Measurements from ENCODE around the gene CD24.

The CD24 gene

DNA sequence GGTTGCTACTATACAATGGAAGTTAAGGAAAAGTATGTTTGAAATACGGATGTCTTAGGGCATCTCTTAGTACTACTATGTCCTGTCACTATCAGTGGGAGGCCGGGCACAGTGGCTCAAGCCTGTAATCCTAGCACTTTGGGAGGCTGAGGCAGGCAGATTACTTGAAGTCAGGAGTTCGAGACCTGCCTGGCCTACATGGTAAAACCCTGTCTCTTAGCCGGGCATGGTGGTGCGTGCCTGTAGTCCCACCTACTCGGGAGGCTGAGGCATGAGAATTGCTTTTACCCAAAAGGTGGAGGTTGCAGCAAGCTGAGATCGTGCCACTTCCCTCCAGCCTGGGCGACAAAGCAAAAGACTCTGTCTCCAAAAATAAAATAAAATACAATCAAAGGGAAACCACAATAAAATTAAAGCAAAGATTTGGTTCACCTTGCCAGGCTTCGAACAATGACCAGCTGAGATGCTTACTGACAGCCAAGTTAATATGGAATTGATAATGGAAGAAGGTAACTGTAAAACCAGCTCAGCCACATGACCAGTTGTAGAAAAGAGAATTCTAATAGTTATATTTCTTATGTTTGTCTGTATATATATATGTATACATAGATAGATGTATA is 6.5 kb downstream of the CD24 start:
- DNase-seq (ENCODE audit: low read depth, low spot score) = no peak

DNA sequence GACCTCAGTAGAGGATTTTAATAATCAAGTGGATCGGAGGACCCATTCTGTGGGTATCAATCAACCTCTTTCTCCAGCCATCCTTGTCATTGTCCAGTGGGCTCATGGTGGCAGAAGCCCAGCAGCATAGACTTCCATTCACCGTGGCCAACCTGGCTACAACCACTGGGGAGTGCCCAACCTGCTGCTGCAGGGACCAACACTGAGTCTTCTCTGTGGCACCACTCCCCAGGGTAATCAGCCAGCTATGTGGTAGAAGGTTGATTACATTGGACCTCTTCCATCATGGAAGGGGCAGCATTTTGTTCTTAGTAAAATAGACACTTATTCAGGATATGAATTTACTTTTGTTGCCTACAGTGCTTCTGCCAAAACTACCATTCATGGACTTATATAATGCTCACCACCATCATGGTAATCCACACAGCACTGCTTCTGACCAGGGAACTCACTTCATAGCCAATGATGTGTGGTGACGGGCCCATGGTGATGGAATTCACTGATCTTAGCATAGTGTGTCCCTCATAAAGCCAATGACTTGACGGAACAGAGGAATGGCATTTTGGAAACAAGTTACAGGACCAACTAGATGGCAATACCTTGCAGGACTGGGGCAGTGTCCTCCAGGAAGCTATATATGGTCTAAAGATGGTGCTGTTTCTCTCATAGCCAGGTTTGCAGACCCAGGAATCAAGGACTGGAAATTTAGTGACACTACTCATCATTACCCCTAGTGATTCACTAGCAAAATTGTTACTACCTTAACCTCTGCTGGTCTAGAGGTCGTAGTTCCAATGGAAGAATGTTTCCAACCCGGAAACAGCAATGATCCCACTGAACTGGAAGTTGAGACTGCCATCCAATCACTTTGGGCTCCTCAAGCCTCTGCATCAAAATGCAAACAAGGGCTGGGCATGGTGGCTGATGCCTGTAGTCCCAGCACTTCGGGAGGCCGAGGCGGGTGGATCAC is 7.6 kb downstream of the CD24 start:
- DNase-seq (ENCODE audit: low read depth, low spot score) = peak; percentile 23

DNA sequence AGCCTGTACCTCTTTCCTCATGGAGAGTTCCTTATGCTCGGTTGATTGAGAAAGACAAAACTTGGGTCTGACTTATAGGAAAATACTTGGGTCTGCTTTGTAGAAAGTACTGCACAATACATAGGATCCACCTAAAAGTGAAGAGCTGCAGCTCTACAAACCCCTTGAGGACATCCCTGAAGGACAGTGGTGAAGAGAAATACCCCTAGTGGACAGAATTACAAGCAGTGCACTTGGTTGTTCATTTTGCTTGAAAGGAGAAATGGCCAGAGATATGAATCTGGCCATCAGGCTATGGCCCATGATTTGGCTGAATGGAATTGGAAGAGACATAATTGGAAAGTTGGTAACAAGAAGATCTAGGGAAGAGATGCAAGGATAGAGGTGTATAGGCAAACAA is 8.3 kb downstream of the CD24 start:
- no peak for DNase-seq (ENCODE audit: low read depth, low spot score)

DNA sequence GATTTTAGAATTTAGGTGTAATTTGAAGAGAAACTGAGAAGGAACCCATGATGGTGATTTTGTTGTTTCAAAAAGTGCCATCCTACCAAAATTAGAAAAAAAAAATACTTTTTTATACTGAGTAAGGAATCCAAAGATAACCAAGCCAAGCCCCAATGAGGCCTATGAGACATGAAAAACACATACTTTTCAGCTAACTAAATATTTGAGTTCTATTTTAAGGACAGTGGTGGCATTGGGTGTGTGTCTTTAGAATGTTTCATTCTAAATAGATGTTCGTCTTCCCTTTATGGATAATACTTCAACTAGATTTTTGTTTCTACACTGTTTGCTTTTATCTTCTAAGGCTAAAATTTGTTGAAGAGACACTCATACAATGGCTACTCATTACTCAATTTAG is 9.6 kb downstream of the CD24 start:
- no peak for DNase-seq (ENCODE audit: low read depth, low spot score)

DNA sequence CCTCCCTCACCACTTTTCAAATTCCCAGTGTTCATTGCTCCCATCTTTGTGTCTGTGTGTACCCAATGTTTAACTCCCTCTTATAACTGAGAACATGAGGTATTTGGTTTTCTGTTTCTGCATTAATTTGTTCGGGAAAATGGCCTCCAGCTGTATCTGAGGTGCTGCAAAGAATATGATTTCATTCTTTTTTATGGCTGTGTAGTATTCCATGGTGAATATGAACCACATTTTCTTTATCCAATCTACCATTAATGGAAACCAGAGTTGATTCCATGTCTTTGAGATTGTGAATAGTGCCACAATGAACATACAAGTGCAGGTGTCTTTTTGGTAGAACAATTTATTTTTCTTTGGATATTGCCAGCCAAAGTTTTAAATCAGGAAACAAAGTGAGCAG is 10.4 kb downstream of the CD24 start:
- DNase-seq (ENCODE audit: low read depth, low spot score) = no peak

DNA sequence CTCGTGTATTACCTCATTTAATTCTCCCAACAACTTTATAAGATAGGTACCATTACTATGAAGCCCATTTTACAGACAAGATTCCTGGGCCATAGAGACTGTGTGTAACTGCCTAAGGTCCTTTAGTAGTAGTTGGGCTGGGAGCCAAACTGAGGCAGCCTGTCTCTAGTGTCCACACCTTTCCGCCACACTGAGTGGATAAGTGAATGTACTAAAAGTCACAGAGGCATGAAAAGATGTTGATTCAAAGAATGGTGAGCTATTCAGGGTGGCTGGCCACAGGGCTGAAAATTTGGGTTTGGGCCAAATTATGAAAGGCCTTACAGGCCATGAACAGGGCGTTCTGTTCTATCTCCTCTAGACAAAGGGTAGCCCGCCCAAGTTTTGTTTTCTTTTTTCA is 11.0 kb downstream of the CD24 start:
- DNase-seq (ENCODE audit: low read depth, low spot score) = no peak

DNA sequence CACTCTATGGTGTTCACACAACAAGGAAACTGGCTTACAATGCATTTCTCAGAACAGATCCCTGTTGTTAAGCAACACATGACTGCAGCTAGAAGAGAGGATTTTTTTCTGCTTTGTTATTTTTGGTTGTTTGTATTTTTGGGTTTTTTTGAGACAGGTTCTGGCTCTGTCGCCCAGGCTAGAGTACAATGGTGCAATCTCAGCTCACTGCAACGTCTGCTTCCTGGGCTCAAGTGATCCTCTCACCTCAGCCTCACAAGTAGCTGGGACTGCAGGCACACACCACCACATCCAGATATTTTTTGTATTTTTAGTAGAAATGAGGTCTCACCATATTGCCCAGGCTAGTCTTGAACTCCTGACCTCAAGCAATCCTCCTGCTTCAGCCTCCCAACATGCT is 12.7 kb downstream of the CD24 start:
- DNase-seq (ENCODE audit: low read depth, low spot score) = no peak

DNA sequence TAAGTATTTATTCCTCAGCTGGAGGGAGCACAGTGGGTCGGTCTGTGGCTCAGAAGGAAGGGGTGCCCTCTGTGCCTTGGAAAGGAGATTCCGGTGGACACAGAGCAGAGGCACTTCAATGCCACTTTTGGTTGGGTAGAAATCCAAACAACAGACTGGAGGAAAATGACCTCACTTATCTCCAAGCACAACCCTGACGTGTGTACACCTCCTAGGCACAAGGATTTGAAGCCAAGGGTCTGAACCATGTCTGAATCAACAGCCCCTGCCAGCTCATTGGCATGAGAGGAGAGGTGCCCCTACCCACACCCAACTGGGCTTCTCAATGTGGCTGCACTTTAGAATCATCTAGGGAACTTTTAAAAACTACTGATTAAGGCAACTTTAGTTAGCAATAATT is 13.4 kb downstream of the CD24 start:
- no peak for DNase-seq (ENCODE audit: low read depth, low spot score)

DNA sequence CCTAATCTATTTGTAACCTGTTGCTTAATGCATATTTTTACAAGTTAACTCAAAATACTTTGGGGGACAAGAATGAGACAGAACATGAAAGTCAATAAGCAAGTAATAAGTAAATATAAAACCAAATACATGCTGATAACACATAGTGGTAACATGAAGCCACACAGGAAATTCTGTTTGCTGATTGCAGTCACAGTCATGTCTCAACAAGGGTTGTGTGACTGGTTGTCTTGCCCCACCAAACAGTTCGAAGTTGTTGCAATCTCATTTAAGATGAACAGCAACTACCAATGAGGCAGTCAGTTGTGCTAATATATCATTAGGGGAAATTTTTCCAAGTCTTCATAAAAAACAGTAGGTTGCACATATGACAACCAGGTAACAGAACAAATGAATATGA is 14.5 kb downstream of the CD24 start:
- DNase-seq (ENCODE audit: low read depth, low spot score) = no peak

DNA sequence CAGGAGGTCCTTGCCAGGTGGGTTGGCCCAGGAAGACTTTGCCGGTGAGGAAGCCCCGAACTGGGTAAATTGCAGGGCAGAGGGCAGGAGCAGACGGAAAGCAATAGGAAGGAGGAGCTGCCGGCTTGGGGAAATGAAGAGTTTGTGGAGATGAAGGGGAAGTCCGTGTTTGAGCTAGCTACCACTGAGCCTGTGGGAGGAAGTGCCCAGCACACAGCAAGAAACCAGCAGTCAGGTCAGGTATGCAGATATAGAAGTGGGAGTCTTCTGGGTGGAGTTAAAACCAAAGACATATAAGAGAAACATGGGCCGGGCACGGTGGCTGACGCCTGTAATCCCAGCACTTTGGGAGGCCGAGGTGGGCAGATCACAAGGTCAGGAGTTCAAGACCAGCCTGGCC is 34.7 kb downstream of the CD24 start:
- no peak for DNase-seq (ENCODE audit: low read depth, low spot score)

DNA sequence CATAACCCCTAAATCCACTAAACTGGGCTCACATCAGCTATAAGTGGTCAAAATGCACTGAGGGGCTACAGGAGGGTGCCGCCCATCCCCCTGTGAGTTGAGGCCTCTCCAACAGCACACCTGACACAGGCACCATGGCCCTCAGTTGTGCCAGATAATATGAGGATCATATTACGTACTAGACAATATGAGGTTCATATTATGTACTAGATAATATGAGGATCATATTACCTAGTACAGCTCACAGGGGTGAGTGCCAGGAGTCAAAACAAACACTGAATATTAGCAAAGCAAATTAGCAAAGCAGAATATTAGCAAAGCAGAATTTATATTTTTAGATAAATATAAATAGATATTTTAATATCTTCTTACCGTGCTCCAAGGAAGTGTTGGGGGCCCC is 35.3 kb downstream of the CD24 start:
- DNase-seq (ENCODE audit: low read depth, low spot score) = no peak

DNA sequence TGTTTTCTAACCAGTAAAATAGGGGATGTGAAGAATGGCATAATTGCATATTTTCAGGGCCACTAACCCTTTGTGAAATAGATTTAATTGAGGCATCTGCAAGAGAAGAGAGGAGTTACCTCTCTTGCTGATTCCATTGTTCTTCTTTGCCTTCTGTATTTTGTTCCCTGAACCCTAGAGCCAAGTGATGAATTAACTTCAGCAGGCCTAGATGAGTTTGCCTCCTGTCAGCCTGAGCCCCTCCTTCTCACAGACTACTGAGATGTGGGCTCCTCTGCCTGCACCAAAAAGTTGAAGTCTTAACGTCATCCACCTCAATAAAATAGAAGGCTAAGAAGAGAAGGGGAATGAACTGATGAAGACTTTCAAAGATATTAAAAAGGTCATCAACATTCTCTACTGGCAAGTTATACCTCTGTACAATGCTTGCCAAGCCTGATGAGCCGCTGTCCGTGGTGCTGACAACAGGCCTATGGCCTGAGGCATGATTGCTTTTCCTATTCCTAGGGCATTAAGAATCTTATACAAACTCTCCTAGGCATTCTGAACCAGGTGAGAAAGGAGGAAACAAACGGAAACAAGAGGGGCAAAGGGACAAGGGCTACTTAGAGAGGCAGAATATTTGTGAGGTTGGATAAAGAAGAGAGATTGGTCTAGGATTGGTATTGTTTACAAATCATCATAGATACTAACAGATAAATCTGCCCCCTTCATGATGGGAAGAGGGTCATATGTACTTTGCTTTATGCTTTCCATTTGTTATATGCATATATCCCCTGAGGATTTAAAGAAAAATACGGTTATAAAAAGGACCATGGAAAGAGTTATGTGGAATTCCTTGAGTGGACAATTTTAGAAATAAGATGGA is 46.8 kb downstream of the CD24 start:
- peak; percentile 83 for DNase-seq (ENCODE audit: low read depth, low spot score)

DNA sequence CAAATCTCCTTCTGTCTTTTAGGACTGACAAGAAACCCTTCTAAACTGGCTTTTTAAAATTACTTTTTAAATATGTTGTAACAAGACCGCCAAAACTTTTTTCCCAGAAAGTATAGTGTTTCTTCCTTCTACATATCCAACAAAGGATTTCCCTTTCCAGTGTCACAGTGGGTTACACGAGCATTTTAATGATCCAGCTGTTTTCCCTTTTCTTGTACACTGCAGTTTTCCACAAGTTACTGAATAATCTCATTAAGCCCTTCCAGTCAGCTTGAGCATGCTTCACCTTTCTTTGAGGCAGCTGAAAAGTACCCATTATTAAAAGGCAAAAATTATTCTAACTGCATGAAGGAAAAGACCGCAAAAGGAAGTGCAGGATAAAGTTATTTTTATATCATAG is 48.6 kb downstream of the CD24 start:
- DNase-seq (ENCODE audit: low read depth, low spot score) = no peak

DNA sequence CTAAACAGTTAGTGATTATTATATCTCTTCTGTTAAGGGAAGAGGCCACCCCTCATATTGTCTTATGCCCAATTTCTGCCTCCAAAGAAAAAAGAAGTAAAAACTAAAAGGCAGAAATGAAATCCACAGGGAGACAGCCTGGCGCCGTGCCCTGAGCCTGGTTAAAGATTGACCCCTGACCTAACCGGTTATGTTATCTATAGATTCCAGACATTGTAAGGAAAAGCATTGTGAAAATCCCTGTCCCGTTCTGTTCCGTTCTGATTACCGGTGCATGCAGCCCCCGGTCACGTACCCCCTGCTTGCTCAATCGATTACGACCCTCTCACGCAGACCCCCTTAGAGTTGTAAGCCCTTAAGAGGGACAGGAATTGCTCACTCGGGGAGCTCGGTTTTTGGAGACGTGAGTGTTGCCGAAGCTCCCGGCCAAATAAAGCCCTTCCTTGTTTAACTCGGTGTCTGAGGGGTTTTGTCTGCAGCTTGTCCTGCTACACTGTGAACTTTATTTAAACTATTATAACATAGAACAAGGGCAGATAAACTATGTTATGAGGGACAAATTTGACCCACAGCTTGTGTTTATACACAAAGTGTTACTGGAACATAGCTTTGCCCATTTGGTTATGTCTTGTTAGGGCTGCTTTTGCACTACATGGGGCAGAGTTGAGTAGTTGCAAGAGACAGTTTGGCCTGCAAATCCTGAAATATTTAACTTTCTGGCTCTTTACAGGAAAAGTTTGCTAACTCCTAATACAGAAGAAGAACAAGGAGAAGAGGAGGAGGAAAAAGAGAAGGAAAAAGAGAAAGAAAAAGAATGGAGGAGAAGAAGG is 49.6 kb downstream of the CD24 start:
- DNase-seq (ENCODE audit: low read depth, low spot score) = no peak

DNA sequence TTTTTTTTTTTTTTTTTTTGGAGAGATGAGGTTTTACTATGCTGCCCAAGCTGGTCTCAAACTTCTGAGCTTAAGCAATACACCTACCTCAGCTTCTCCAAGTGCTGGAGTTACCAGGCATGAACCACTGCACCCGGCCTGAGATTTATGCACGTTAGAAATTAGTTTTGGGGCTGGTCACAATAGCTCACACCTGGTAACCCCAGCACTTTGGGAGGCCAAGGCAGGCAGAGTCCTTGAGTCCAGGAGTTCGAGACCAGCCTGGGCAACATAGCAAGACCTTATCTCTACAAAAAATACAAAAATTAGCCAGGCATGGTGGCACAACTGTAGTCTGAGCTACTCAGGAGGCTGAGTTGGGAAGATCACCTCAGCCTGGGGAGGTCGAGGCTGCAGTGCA is 51.9 kb downstream of the CD24 start:
- no peak for DNase-seq (ENCODE audit: low read depth, low spot score)
